GM23248 (cell line): ENCODE data around the gene VAPA. TPM values are rescaled to one million over a fixed set of nuclear protein-coding genes. Genes with fewer than 3 reads are reported as not detected.
A peak's percentile ranks its signal among the peaks of the same experiment; 100 is the strongest.

Source experiments
- DNase-seq: peaks from one replicate; pipeline ENCODE4 v3.0.0-alpha.2; 2015
- H2AFZ ChIP-seq: fragments of 200-600 bp; sonication (generic); 2 replicates; pipeline ENCODE4 v1.6.1; 2016; ENCODE audit warnings: antibody characterized with exemption
- H3F3A ChIP-seq: fragments of 200-600 bp; sonication (generic); 2 replicates; pipeline ENCODE4 v1.6.1; 2016; ENCODE audit warnings: mild to moderate bottlenecking, antibody characterized with exemption, mixed run types; ENCODE audit not compliant: insufficient read depth
- H3K27ac ChIP-seq: fragments of 200-600 bp; sonication (generic); 2 replicates; pipeline ENCODE4 v1.5.1; 2016; ENCODE audit warnings: mild to moderate bottlenecking
- H3K27me3 ChIP-seq: fragments of 200-600 bp; sonication (generic); replicated peaks from 2 replicates; pipeline ENCODE4 v1.6.1; 2016; ENCODE audit warnings: mild to moderate bottlenecking; ENCODE audit not compliant: insufficient read depth
- H3K36me3 ChIP-seq: fragments of 200-600 bp; sonication (generic); 2 replicates; pipeline ENCODE4 v1.6.1; 2016; ENCODE audit warnings: low read depth, mild to moderate bottlenecking
- H3K4me1 ChIP-seq: fragments of 200-600 bp; sonication (generic); 2 replicates; pipeline ENCODE4 v1.6.1; 2016; ENCODE audit warnings: mild to moderate bottlenecking; ENCODE audit not compliant: insufficient read depth
- H3K4me2 ChIP-seq: fragments of 200-600 bp; sonication (generic); one replicate; pipeline ENCODE4 v1.6.1; 2016; ENCODE audit warnings: mild to moderate bottlenecking; ENCODE audit not compliant: unreplicated experiment
- H3K4me3 ChIP-seq: fragments of 200-600 bp; sonication (generic); 2 replicates; pipeline ENCODE4 v1.5.1; 2016; ENCODE audit warnings: mild to moderate bottlenecking
- H3K79me2 ChIP-seq: fragments of 200-600 bp; sonication (generic); 2 replicates; pipeline ENCODE4 v1.6.1; 2016; ENCODE audit warnings: mild to moderate bottlenecking; ENCODE audit not compliant: insufficient read depth
- H3K9ac ChIP-seq: fragments of 200-600 bp; sonication (generic); 2 replicates; pipeline ENCODE4 v1.6.1; 2016; ENCODE audit warnings: mild to moderate bottlenecking
- H3K9me2 ChIP-seq: fragments of 200-600 bp; sonication (generic); 2 replicates; pipeline ENCODE4 v1.6.1; 2016; ENCODE audit warnings: mixed run types, mild to moderate bottlenecking, moderate library complexity; ENCODE audit not compliant: insufficient read depth
- H3K9me3 ChIP-seq: fragments of 200-600 bp; sonication (generic); one replicate; pipeline ENCODE4 v1.6.1; 2017; ENCODE audit warnings: low read depth
- H4K20me1 ChIP-seq: fragments of 200-600 bp; sonication (generic); 2 replicates; pipeline ENCODE4 v1.6.0; 2016; ENCODE audit not compliant: insufficient read depth
- EZH2 ChIP-seq: fragments of 200-600 bp; sonication (generic); IDR thresholded peaks from 2 replicates; pipeline ENCODE4 v1.6.1; 2018; ENCODE audit warnings: antibody characterized with exemption, mild to moderate bottlenecking; ENCODE audit not compliant: insufficient read depth, poor library complexity, severe bottlenecking
- EZH2phosphoT487 ChIP-seq: fragments of 200-600 bp; sonication (generic); IDR thresholded peaks from 2 replicates; pipeline ENCODE4 v1.6.1; 2018; ENCODE audit warnings: antibody characterized with exemption, moderate library complexity, mild to moderate bottlenecking, low read depth; ENCODE audit not compliant: insufficient read depth
- WGBS, 2 experiments: methylation state at CpG; one replicate each; pipeline ENCODE4 v1.1.6; 2015 to 2017; ENCODE audit warnings: low lambda C conversion rate in 2 of 2, low coverage in 1 of 2; ENCODE audit errors: missing lambda C conversion rate in 2 of 2; 5-methylcytosine and 5-hydroxymethylcytosine counted together
- in situ Hi-C: fragments of 300-500 bp; cut with MboI; formaldehyde crosslinking; loops from 2 replicates; pipeline ENCODE4 v1.15.0; 2020
- polyA plus RNA-seq: library from polyadenylated mRNA; unstranded; fragments of >200 nt; fragmentation: Nextera tagmentation; extraction: Ambion mirVana; gene quantifications from 2 replicates; pipeline ENCODE4 v1.2.1, GENCODE V29; 2016
- total RNA-seq: library from RNA; depleted of rRNA; stranded (reverse); fragments of >200 nt; shearing (Covaris generic); gene quantifications from 2 replicates; pipeline ENCODE4 v1.2.3, GENCODE V29; 2014

VAPA gene
- total and polyA plus RNA-seq, 2 experiments from 2014 or later: 277 to 290 TPM

- WGBS, 2 experiments: 76 to 78% methylated on average over 6 of the region's 6 CpGs
- H3K4me2 ChIP-seq: no peak overlapping the region
- no peaks in the 10 kb centered on the region for H3K36me3 ChIP-seq
- H2AFZ ChIP-seq: peak overlapping the region; percentile 69; the same call in 1 of the 2 replicates
- peaks cover 31% of the 10 kb centered on the region for H3F3A ChIP-seq
- no peaks in the 10 kb centered on the region for H4K20me1 ChIP-seq
- H3K27ac ChIP-seq: peak overlapping the region; percentile 18; the same call in 1 of the 2 replicates
- no peaks in the 10 kb centered on the region for H3K27me3 ChIP-seq
- H3K9me3 ChIP-seq: no peaks in the 10 kb centered on the region
- no peak overlapping the region for H3K9ac ChIP-seq
- no peak for TF ChIP-seq EZH2
- no peak for TF ChIP-seq EZH2phosphoT487
- H3K79me2 ChIP-seq: no peaks in the 10 kb centered on the region
- no peak for DNase-seq
- peaks cover 16% of the 10 kb centered on the region for H3K4me1 ChIP-seq
- no peaks in the 10 kb centered on the region for H3K9me2 ChIP-seq
- no peak overlapping the region for H3K4me3 ChIP-seq
- in situ Hi-C loops: no loop called here
Measured at GRCh38 chr18:9868857-9869714, 44.7 kb upstream of the VAPA start.

- Histone ChIP-seq H3K36me3 (no peaks in the 10 kb centered on the region), H3F3A (peaks cover 31% of the 10 kb centered on the region), H3K9me2 (no peaks in the 10 kb centered on the region), H3K27me3 (no peaks in the 10 kb centered on the region), H3K4me3 (no peak overlapping the region), H4K20me1 (no peaks in the 10 kb centered on the region), H3K9me3 (no peaks in the 10 kb centered on the region), H3K79me2 (no peaks in the 10 kb centered on the region), H3K4me1 (peaks cover 16% of the 10 kb centered on the region), H3K4me2 (peak overlapping the region; percentile 7), H3K27ac (peak overlapping the region; percentile 18; the same call in 1 of the 2 replicates), H3K9ac (0 out of 2 replicates have a peak overlapping the region, but pooled peaks have one; percentile 5), H2AFZ (peak overlapping the region; percentile 69)
- TF ChIP-seq EZH2phosphoT487 (no peak), EZH2 (no peak)
- 63 to 66% methylated on average over 9 of the region's 9 CpGs for WGBS, 2 experiments
- in situ Hi-C loops: no loop called here
- DNase-seq: peak; percentile 82
Measured at GRCh38 chr18:9869715-9870430, 43.9 kb upstream of the VAPA start.

DNA sequence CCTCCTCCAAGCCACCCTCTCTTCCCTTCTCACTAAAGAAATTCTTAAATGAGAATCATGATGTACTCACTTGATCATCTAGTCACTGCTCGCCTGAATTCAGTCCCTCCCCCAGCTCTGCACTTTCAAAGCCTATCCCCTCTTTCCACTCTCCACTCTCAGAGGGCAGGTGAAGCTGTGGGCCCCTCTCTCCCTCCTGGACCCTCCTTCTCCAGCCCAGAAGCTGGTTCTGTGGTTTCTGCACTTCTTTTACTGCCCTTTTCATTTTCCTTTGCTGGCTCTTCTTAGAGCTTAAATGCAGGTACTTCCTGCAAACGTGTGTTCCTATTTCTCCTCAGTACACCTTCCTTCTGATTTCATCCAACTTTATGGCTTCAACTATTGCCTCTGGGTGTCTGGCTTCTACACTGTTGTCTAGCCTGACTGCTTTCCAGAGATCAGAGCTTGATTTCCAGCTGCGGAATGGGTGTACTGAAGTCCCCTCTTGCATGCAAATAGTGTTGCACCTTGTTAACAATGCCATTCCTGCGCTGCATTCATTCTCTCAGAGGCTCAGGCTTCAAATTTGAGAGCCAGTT, 43.3 kb upstream of the VAPA start:
- Histone ChIP-seq H4K20me1 (no peaks in the 10 kb centered on the region), H3K9ac (0 out of 2 replicates have a peak overlapping the region, but pooled peaks have one; percentile 5), H3K4me3 (no peak overlapping the region), H3F3A (peaks cover 31% of the 10 kb centered on the region), H3K27ac (no peak overlapping the region), H3K9me2 (no peaks in the 10 kb centered on the region), H3K4me2 (peak overlapping the region; percentile 7), H3K27me3 (no peaks in the 10 kb centered on the region), H3K9me3 (no peaks in the 10 kb centered on the region), H3K79me2 (no peaks in the 10 kb centered on the region), H3K4me1 (peaks cover 16% of the 10 kb centered on the region), H3K36me3 (no peaks in the 10 kb centered on the region), H2AFZ (peak overlapping the region; percentile 69)
- 78 to 87% methylated on average over 4 of the region's 4 CpGs for WGBS, 2 experiments
- DNase-seq: no peak
- in situ Hi-C loops: no loop called here
- TF ChIP-seq EZH2phosphoT487: no peak
- TF ChIP-seq EZH2: no peak

DNA sequence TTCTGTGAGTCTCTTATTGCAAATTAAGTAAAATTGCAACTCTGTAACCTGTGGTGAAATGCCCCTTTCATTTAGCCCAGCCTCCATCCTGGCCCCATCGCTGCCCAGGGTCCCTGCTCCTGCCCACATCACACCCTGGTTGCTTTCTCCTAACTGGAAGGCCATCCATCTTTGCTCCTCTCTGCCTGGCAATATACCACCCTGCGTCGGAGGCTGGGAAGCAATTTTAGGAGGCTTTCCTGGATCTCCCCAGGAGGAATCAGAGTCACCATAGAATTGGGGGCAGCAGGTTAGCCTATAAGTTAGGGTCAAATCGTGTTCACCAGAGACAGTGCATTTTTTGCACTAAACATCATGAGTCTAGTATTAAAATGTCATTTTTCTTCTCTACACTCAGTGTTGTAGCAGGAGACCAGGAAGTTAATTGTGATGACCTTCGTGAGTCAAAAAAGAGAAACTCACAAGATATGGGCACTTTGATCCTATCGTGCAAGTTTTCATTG, 42.5 kb upstream of the VAPA start:
- Histone ChIP-seq H3K4me2 (no peak overlapping the region), H3K9me2 (no peaks in the 10 kb centered on the region), H3K9ac (no peak overlapping the region), H3K27ac (no peak overlapping the region), H3K4me1 (peaks cover 16% of the 10 kb centered on the region), H3K9me3 (no peaks in the 10 kb centered on the region), H3K79me2 (no peaks in the 10 kb centered on the region), H2AFZ (peak overlapping the region; percentile 5; the same call in 1 of the 2 replicates), H3K36me3 (no peaks in the 10 kb centered on the region), H3K27me3 (no peaks in the 10 kb centered on the region), H3K4me3 (no peak overlapping the region), H4K20me1 (no peaks in the 10 kb centered on the region), H3F3A (peaks cover 31% of the 10 kb centered on the region)
- TF ChIP-seq EZH2phosphoT487 (no peak), EZH2 (no peak)
- in situ Hi-C loops: no loop called here
- 82 to 83% methylated on average over 6 of the region's 6 CpGs for WGBS, 2 experiments
- DNase-seq: no peak
